ENCODE data around the gene PLA2G1B.
A peak's percentile ranks its signal among the peaks of the same experiment; 100 is the strongest.

PLA2G1B gene

DNA sequence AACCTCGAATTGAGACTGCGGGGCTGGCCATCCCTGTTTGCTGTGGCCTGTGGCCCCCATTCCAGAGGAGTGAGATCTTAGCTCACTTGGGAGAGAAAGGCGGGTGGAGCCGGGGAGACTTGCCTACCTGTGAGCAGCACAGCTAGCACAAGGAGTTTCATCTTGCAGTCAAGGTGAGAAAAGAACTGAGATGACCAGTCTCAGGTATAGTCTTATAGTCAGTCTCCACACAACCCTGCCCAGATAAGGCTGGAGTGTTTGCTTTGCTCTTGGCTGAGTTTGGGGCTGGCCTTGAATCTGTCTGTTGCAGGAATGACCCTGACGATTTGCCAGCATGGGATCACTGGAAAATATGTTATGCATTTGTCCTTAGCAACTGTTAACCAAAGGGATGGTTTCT is at the start of gene PLA2G1B:
Gene PLA2G1B, minus strand, starts transcription at position 187 of the 400 bp plus-strand sequence. Its CDS starts 26 bp downstream, at position 161.
- no peak for DNase-seq

GRCh38 chr12:120376934-120377572 is 49.5 kb upstream of the PLA2G1B start:
- no peak for DNase-seq

DNA sequence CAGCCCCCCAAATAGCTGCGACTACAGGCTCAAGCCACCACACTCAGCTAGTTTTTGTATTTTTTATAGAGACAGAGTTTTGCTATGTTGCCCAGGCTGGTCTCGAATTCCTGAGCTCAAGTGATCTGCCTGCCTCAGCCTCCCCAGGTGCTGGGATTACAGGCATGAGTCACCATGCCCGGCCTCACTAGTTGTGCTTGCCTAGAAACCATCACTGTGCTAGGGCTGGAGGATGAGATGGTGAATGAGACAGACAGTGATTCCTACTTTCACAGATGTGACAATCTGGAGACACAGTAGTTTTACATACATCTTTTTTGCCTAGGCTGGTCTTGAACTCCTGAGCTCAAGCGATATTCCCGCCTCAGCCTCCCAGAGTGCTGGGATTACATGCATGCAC is 48.8 kb upstream of the PLA2G1B start:
- no peak for DNase-seq

DNA sequence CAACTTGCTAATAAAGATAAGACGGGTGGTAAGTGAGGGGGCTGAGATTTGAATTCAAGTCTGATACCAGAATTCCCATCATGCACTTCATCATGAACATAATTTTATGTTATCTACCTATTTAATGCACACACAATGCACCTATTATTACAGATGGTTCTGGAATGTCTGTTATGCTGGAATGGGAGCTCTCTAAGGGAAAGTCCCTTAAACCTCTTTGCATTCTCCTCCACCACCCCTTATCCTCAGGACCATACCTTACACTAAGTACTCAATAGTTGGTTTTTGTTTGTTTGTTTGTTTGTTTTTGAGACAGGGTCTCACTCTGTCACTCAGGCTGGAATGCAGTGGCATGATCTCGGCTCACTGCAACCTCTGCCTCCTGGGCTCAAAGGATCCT is 48.4 kb upstream of the PLA2G1B start:
- no peak for DNase-seq

DNA sequence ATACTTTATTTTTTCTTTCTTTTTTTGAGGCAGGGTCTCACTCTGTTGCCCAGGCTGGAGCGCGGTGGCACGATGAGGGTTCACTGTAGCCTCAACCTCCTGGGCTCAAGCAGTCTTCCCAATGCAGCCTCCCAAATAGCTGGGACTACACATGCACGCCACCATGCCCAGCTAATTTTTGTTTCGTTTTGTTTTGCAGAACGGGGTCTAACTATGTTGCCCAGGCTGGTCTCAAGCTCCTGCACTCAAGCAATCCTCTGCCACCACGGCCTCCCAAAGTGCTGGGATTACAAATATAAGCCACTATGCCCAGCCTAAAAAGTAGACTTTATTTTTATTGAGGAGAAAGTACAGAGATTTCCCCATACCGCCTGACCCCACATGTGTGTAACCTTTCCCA is 46.1 kb upstream of the PLA2G1B start:
- DNase-seq = no peak

GRCh38 chr12:120370343-120371243 is 43.0 kb upstream of the PLA2G1B start:
- no peak for DNase-seq

GRCh38 chr12:120369603-120370342 is 42.2 kb upstream of the PLA2G1B start:
- no peak for DNase-seq

GRCh38 chr12:120368789-120369602 is 41.4 kb upstream of the PLA2G1B start, which contains the start of gene MSI1:
Gene MSI1, minus strand, starts transcription at chr12:120369164. Its CDS starts 73 bp downstream, at chr12:120369091.
- no peak for DNase-seq

- DNase-seq = no peak
Measured at GRCh38 chr12:120367924-120368788, 40.6 kb upstream of the PLA2G1B start.

DNA sequence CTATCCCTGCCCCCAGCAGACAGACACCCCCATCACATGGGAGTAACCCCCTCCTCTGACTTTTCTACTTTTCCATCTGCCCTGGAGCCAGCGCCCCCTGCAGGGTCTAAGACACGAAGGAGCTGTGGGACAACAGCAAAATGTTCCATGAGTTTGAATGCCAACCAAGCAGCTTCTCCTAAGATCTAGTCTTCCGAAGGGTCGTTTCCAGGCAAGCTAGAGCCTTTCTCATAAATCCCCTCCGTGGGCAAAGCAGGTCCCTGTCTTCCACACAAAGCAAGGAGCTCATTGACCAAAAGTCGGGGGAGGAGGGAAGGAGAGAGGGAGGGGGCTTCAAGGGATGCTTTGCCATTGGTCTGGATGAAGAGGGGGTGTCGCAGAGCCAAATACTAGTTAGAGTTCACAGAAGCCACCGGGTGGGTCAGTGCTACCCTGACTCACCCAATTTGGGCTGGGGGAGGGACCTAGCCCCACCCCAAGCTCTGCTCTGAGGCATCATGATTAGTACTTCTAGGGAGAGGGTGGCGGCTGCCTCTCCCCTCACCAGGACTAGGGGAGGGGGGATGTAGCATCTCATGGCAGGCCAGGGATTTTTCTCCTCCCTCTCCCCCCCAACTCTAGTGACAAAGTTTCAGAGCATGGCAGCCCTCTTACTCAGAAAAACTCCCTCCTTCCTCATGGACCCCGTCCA is 39.8 kb upstream of the PLA2G1B start:
- DNase-seq = no peak

DNA sequence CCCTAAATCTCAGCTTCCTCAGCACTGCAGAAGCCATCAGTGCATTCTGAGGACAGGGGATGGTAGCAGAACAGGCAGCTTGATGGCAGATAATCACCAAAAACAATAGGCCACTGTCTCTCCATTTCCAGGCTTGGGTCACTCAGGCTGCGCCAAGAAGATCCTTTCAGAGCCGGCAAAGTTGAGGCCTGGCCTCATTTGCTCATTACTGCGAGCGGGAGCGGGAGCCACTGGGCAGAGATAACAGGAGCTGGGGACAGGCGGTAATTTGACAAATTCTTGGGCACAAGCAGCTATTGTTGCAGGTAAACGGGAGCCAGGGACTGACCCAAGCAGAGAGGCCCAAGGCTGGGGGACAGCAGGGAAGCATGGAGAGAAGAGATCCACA is 39.3 kb upstream of the PLA2G1B start:
- no peak for DNase-seq

GRCh38 chr12:120366341-120366705 is 38.7 kb upstream of the PLA2G1B start:
- DNase-seq = no peak

DNA sequence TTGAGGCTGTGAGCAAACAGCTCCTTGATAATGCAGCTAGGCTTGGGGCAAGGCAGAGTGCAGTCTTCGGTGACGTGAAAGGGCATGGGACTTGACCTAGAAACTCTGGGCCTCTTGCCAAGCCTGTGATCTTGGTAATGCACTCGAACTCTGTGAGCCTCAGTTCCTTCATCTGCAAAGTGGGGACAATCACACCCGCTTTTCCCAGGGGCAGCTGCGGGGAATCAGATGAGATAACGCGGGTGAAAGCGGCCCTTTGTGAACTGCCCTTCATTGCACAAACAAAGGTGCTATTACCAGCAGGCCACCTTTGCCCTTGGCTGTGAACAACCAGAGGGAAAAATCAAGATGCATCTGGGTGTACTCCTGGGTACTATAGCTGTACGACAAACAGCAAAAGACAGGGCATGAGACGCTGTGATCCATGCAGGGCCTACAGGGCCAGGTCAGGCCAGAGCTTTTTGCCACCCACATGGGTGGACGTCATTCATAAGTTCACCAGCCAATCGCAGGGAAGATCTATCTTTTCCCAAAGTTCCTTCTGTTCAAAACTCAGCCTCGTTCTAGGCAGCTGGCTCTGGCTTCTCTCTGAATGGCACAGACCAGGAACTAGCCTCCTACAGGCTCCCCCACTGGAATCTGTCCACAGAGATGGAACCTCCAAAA is 38.2 kb upstream of the PLA2G1B start:
- no peak for DNase-seq

GRCh38 chr12:120364487-120364886 is 36.9 kb upstream of the PLA2G1B start:
- no peak for DNase-seq

- DNase-seq = no peak
Measured at GRCh38 chr12:120363274-120363855, 35.8 kb upstream of the PLA2G1B start.

- peak; percentile 43 for DNase-seq
Measured at GRCh38 chr12:120362516-120363273, 35.1 kb upstream of the PLA2G1B start.

GRCh38 chr12:120361506-120362208 is 34.1 kb upstream of the PLA2G1B start:
- peak; percentile 96 for DNase-seq

DNA sequence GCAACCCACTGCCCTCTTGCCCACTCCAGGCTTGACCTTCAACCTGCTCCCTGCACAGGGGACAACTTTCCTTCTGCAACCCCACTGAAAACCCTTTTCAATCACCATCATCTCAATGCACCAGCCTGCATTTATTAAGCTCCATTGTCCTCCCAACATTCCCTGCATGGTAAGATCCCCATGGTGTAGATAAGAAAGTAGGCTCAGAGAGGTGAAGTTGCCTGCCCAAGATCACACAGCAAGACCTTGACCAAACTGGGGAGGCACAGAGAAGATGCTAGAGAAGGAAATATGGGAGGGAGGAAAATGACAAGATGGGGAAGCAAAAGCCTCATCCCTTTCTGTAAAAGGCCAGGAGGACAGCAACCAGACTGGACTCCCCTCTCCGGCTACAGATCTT is 31.5 kb upstream of the PLA2G1B start:
- DNase-seq = no peak

Measured in NCI-H2107 (cell line).